ENCODE measurements around the gene SPON1.

Gene SPON1

GRCh38 chr11:14096606-14097005, 134.1 kb downstream of the SPON1 start:
- Histone ChIP-seq H4K20me1 (ENCODE audit: insufficient read depth, low read length) (no peaks in the 10 kb centered on the region), H3K79me2 (ENCODE audit: low read length) (no peaks in the 10 kb centered on the region), H2AFZ (ENCODE audit: low read length) (no peak overlapping the region), H3K36me3 (replicated peaks; ENCODE audit: insufficient read depth, low read length) (no peaks in the 10 kb centered on the region), H3K9me2 (replicated peaks; ENCODE audit: insufficient read depth, low read length) (no peaks in the 10 kb centered on the region), H3K4me3 (ENCODE audit: low read length) (no peak overlapping the region), H3K4me1 (ENCODE audit: low read length) (no peaks in the 10 kb centered on the region), H3K4me2 (ENCODE audit: low read depth, low read length) (no peak overlapping the region), H3K27me3 (replicated peaks; ENCODE audit: insufficient read depth, low read length) (no peaks in the 10 kb centered on the region), H3K9me3 (replicated peaks; ENCODE audit: insufficient read depth, low read length) (no peaks in the 10 kb centered on the region), H3K9ac (ENCODE audit: low read length) (no peak overlapping the region), H3F3A (ENCODE audit: insufficient read depth, low read length) (no peaks in the 10 kb centered on the region), H3K27ac (ENCODE audit: low read length) (no peak overlapping the region)
- DNase-seq = no peak
- TF ChIP-seq, protein P1, sequence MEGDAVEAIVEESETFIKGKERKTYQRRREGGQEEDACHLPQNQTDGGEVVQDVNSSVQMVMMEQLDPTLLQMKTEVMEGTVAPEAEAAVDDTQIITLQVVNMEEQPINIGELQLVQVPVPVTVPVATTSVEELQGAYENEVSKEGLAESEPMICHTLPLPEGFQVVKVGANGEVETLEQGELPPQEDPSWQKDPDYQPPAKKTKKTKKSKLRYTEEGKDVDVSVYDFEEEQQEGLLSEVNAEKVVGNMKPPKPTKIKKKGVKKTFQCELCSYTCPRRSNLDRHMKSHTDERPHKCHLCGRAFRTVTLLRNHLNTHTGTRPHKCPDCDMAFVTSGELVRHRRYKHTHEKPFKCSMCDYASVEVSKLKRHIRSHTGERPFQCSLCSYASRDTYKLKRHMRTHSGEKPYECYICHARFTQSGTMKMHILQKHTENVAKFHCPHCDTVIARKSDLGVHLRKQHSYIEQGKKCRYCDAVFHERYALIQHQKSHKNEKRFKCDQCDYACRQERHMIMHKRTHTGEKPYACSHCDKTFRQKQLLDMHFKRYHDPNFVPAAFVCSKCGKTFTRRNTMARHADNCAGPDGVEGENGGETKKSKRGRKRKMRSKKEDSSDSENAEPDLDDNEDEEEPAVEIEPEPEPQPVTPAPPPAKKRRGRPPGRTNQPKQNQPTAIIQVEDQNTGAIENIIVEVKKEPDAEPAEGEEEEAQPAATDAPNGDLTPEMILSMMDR (IDR thresholded peaks at IDR 0.05; ENCODE audit: low read length) = no peak
- no peak for TF ChIP-seq EZH2phosphoT487 (IDR thresholded peaks at IDR 0.05; ENCODE audit: low read length)
- no peak for TF ChIP-seq EZH2 (optimal IDR thresholded peaks at IDR 0.05; ENCODE audit: low read depth, low read length)

GRCh38 chr11:14101388-14101787, 138.9 kb downstream of the SPON1 start:
- Histone ChIP-seq H2AFZ (ENCODE audit: low read length) (no peak overlapping the region), H3K9me3 (replicated peaks; ENCODE audit: insufficient read depth, low read length) (no peaks in the 10 kb centered on the region), H3K36me3 (replicated peaks; ENCODE audit: insufficient read depth, low read length) (no peaks in the 10 kb centered on the region), H3K27me3 (replicated peaks; ENCODE audit: insufficient read depth, low read length) (no peaks in the 10 kb centered on the region), H3K9ac (ENCODE audit: low read length) (no peak overlapping the region), H3K27ac (ENCODE audit: low read length) (no peak overlapping the region), H3K79me2 (ENCODE audit: low read length) (no peaks in the 10 kb centered on the region), H4K20me1 (ENCODE audit: insufficient read depth, low read length) (no peaks in the 10 kb centered on the region), H3K4me2 (ENCODE audit: low read depth, low read length) (no peak overlapping the region), H3K4me1 (ENCODE audit: low read length) (no peaks in the 10 kb centered on the region), H3K4me3 (ENCODE audit: low read length) (no peak overlapping the region), H3F3A (ENCODE audit: insufficient read depth, low read length) (no peaks in the 10 kb centered on the region), H3K9me2 (replicated peaks; ENCODE audit: insufficient read depth, low read length) (no peaks in the 10 kb centered on the region)
- TF ChIP-seq, protein P1 (IDR thresholded peaks at IDR 0.05; ENCODE audit: low read length) = no peak
- TF ChIP-seq EZH2phosphoT487 (IDR thresholded peaks at IDR 0.05; ENCODE audit: low read length) (no peak), EZH2 (optimal IDR thresholded peaks at IDR 0.05; ENCODE audit: low read depth, low read length) (no peak)
- no peak for DNase-seq

DNA sequence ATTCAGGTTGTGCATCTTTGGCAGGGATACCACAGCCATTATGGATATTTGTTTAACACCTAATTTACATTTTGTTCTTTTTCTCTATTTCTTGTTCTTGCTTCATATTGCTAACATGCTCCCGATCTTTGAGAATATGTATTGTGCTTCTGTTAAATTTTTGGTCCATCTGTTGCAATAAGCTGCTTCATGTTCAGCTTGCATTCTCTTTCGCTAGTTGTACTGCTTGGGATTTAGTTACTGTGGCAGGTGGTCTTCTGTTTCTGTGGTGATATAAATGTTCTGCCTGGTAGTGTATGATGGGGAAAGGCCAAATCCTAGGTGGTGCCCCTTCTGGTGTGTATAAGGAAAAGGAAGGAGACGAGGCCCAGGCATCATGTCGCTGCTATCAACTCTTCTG, 140.2 kb downstream of the SPON1 start:
- Histone ChIP-seq H3F3A (ENCODE audit: insufficient read depth, low read length) (no peaks in the 10 kb centered on the region), H3K9ac (ENCODE audit: low read length) (no peak overlapping the region), H3K4me3 (ENCODE audit: low read length) (no peak overlapping the region), H3K79me2 (ENCODE audit: low read length) (no peaks in the 10 kb centered on the region), H4K20me1 (ENCODE audit: insufficient read depth, low read length) (no peaks in the 10 kb centered on the region), H3K9me2 (replicated peaks; ENCODE audit: insufficient read depth, low read length) (no peaks in the 10 kb centered on the region), H3K4me1 (ENCODE audit: low read length) (no peaks in the 10 kb centered on the region), H3K36me3 (replicated peaks; ENCODE audit: insufficient read depth, low read length) (no peaks in the 10 kb centered on the region), H3K27ac (ENCODE audit: low read length) (no peak overlapping the region), H3K9me3 (replicated peaks; ENCODE audit: insufficient read depth, low read length) (no peaks in the 10 kb centered on the region), H3K4me2 (ENCODE audit: low read depth, low read length) (no peak overlapping the region), H3K27me3 (replicated peaks; ENCODE audit: insufficient read depth, low read length) (no peaks in the 10 kb centered on the region), H2AFZ (ENCODE audit: low read length) (no peak overlapping the region)
- TF ChIP-seq EZH2phosphoT487 (IDR thresholded peaks at IDR 0.05; ENCODE audit: low read length) = no peak
- DNase-seq = no peak

GRCh38 chr11:14105446-14105845, 142.9 kb downstream of the SPON1 start:
- TF ChIP-seq EZH2 (optimal IDR thresholded peaks at IDR 0.05; ENCODE audit: low read depth, low read length) (no peak), EZH2phosphoT487 (IDR thresholded peaks at IDR 0.05; ENCODE audit: low read length) (no peak)
- TF ChIP-seq, protein P1 (IDR thresholded peaks at IDR 0.05; ENCODE audit: low read length) = no peak
- Histone ChIP-seq H3K36me3 (replicated peaks; ENCODE audit: insufficient read depth, low read length) (no peaks in the 10 kb centered on the region), H3K9me3 (replicated peaks; ENCODE audit: insufficient read depth, low read length) (no peaks in the 10 kb centered on the region), H3K79me2 (ENCODE audit: low read length) (no peaks in the 10 kb centered on the region), H3K27ac (ENCODE audit: low read length) (no peak overlapping the region), H3K9ac (ENCODE audit: low read length) (no peak overlapping the region), H3K4me2 (ENCODE audit: low read depth, low read length) (no peak overlapping the region), H2AFZ (ENCODE audit: low read length) (no peak overlapping the region), H3K27me3 (replicated peaks; ENCODE audit: insufficient read depth, low read length) (no peaks in the 10 kb centered on the region), H3K4me1 (ENCODE audit: low read length) (no peaks in the 10 kb centered on the region), H4K20me1 (ENCODE audit: insufficient read depth, low read length) (no peaks in the 10 kb centered on the region), H3K4me3 (ENCODE audit: low read length) (no peak overlapping the region), H3K9me2 (replicated peaks; ENCODE audit: insufficient read depth, low read length) (no peaks in the 10 kb centered on the region), H3F3A (ENCODE audit: insufficient read depth, low read length) (no peaks in the 10 kb centered on the region)
- no peak for DNase-seq
